HUES64 (cell line): Measurements from ENCODE around the gene BTD.
A peak's percentile ranks its signal among the peaks of the same experiment; 100 is the strongest.

Experiments
- H3K27ac ChIP-seq: 2 replicates; pipeline ENCODE4 v1.7.0; 2013; ENCODE audit warnings: low read depth, low read length, inconsistent platforms
- H3K27me3 ChIP-seq: 2 replicates; pipeline ENCODE4 v1.6.1; 2013; ENCODE audit warnings: mild to moderate bottlenecking, low read length; ENCODE audit not compliant: insufficient read depth
- H3K36me3 ChIP-seq: 2 replicates; pipeline ENCODE4 v1.6.1; 2013; ENCODE audit warnings: mild to moderate bottlenecking, low read length; ENCODE audit not compliant: insufficient read depth
- H3K4me1 ChIP-seq: 2 replicates; pipeline ENCODE4 v1.6.1; 2013; ENCODE audit warnings: mild to moderate bottlenecking, low read length, moderate library complexity; ENCODE audit not compliant: insufficient read depth
- H3K4me3 ChIP-seq: 2 replicates; pipeline ENCODE4 v1.5.1; 2013; ENCODE audit warnings: mild to moderate bottlenecking, low read length, moderate library complexity
- H3K9ac ChIP-seq: 2 replicates; pipeline ENCODE4 v1.6.1; 2013; ENCODE audit warnings: mild to moderate bottlenecking, low read depth, low read length
- H3K9me3 ChIP-seq: 2 replicates; pipeline ENCODE4 v1.6.1; 2013; ENCODE audit warnings: low read depth, low read length; ENCODE audit not compliant: insufficient read depth
- WGBS: fragments of 150-250, 120-280 bp; methylation state at CpG from one replicate; pipeline ENCODE4 v1.1.7; 2013; ENCODE audit warnings: missing lambda C conversion rate; 5-methylcytosine and 5-hydroxymethylcytosine counted together

BTD gene

DNA sequence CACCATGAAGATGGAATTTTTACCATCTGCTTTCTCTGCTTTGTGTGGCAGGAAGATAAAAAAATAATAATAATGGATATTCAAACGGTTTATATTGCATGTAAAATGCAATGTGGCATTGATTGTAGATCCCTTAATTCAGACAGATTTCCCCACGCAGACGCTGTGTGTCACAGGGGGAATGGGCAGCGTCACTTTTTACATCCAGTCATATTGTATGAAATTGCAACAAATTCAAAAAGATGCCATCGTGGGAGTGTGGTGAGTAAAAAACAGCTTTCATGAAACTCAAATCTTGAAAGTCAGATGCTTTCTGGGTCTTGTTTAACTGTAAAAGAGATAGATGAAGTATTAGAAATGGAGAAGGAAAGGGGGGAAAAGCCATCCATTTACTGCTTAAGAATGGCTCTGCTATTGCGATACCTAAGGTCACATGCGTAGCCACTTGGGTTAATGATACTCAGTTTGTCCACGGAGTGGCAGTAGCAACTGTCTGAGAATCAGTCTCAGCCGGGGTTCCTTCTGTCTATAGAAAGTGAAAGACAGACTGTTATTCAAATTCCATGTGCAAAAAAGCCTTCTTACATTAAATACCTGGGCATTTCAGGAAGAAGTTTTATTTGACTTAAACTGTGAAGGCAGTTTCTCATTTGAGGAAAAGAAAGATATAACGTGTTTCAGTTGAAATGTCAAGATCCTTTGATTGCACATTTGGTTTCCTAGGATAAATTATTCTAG is 28.5 kb downstream of the BTD start:
- Histone ChIP-seq H3K27ac (no peak overlapping the region), H3K9me3 (no peaks in the 10 kb centered on the region), H3K27me3 (no peaks in the 10 kb centered on the region), H3K36me3 (no peaks in the 10 kb centered on the region), H3K9ac (no peak overlapping the region), H3K4me1 (peaks cover 53% of the 10 kb centered on the region), H3K4me3 (no peak overlapping the region)
- WGBS = 63% methylated on average over 10 of the region's 10 CpGs

DNA sequence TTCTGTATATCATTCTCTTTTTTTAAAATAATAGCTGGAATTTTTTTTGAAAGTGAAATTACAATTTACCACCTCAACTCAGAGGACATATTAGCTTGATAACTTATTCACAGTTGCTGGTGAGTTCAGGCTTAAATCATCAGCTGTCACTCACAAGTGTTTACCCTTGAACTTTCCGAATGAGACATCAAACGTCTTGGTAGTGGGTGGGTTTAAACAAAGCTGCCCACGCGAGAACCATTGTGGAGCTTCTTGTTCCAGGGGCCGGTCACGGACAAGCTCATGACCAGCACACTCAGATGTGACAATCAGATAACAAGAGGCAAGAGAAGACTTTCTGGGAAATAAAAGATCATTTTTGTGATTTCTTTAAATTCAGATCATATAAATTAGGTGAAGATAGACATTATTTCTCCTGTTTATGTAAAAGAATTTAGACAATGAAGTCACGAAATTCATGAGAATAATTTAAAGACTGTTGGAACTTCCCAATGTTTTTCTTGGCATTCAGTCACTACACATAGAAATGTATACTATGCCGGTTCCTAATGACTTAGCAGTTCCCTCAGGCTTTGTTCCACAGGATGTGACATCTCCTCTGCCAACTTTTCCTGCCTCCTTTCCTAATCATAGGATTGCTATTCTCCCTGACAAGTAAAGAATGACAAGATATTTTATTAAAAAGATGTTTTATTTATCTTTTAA is 29.3 kb downstream of the BTD start:
- Histone ChIP-seq H3K4me3 (no peak overlapping the region), H3K27ac (0 out of 2 replicates have a peak overlapping the region, but pooled peaks have one; percentile 10), H3K36me3 (no peaks in the 10 kb centered on the region; the same call in 1 of the 2 replicates), H3K4me1 (peaks cover 56% of the 10 kb centered on the region), H3K27me3 (no peaks in the 10 kb centered on the region), H3K9ac (no peak overlapping the region), H3K9me3 (no peaks in the 10 kb centered on the region)
- WGBS = 45% methylated on average over 8 of the region's 8 CpGs

DNA sequence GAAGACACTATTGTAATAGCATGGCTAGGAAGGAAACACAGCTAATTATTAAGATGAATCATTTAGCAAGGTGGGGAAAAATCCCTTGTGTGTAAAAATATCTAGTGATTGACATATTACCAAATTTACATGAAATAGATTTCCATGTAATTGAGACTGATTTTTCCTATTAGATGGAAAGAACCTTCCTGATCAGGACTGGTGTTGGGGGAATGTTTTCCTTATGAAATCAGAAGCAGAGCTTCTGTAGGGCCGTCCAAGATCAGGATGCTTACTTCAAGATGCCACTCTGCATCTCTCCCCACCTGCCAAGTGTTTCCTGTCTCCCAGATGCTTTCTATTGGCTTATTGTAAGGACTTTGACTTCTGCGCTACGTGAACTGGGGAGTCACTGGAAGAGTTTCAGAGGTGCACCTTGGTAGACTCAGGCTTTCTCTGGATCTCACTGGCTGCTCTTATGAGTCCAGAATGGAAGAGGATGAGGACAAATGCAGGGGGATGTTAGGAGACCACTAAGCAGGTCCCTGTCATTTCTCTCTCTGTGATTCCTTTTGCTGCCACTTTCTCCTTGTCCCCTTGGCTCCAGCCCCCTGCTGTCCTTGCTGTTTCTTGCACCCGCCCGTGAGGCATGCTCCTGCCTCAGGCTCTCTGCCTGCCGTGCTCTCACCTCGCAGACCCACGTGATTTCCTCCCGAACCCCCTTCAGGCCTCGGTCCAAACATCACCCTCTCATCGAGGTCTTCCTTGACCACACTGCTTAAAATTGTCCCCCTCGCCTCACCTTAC is 30.1 kb downstream of the BTD start:
- Histone ChIP-seq H3K4me3 (no peak overlapping the region), H3K27ac (peak overlapping the region; percentile 76), H3K4me1 (peaks cover 62% of the 10 kb centered on the region), H3K27me3 (no peaks in the 10 kb centered on the region), H3K9ac (no peak overlapping the region), H3K36me3 (no peaks in the 10 kb centered on the region; the same call in 1 of the 2 replicates), H3K9me3 (no peaks in the 10 kb centered on the region)
- 71% methylated on average over 12 of the region's 12 CpGs for WGBS

DNA sequence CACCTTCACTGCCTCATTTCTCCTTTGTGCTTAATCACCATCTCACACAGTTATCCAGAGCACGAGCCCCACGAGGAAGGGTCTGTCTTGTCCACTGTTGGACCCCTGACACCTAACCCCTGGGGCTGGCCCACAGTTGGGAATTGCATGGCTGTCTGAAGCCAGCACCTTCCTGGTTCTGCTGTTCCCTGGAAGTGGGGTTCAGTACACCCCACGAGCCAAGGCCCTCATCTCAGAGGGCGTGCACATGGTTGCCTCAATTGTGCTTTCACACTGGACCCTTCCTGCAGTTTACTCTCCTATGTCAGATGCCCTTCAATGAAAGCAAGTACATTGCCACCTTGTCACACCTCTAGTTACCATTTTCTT is 30.7 kb downstream of the BTD start:
- 90% methylated on average over 4 of the region's 4 CpGs for WGBS
- H3K27me3 ChIP-seq = no peaks in the 10 kb centered on the region
- no peaks in the 10 kb centered on the region for H3K9me3 ChIP-seq
- H3K27ac ChIP-seq = peak overlapping the region; percentile 76; the same call in 1 of the 2 replicates
- H3K9ac ChIP-seq = no peak overlapping the region
- no peak overlapping the region for H3K4me3 ChIP-seq
- no peaks in the 10 kb centered on the region; the same call in 1 of the 2 replicates for H3K36me3 ChIP-seq
- peaks cover 62% of the 10 kb centered on the region for H3K4me1 ChIP-seq

DNA sequence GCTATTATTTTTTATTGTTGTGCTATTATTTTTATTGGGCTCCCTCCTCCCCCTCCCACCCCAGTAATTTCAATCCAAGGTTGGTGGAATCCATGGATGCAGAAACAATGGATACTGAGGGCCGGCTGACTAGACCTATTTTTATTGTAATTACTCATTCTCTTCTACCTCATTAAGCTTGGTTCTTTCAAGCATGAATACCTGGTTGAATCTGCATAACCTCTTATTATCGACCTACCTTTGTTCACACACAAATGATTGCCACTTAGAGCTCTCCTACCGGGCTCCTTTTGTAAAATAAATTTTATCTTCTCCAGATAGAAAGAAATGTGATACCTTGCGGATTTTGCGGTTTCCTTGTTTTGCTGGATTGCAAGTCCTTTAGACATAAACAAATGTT is 31.6 kb downstream of the BTD start:
- Histone ChIP-seq H3K27me3 (no peaks in the 10 kb centered on the region), H3K27ac (peak overlapping the region; percentile 80; the same call in 1 of the 2 replicates), H3K4me3 (no peak overlapping the region), H3K36me3 (no peaks in the 10 kb centered on the region; the same call in 1 of the 2 replicates), H3K4me1 (peaks cover 62% of the 10 kb centered on the region), H3K9me3 (no peaks in the 10 kb centered on the region), H3K9ac (no peak overlapping the region; the same call in 1 of the 2 replicates)
- WGBS = 42% methylated on average over 4 of the region's 5 CpGs

DNA sequence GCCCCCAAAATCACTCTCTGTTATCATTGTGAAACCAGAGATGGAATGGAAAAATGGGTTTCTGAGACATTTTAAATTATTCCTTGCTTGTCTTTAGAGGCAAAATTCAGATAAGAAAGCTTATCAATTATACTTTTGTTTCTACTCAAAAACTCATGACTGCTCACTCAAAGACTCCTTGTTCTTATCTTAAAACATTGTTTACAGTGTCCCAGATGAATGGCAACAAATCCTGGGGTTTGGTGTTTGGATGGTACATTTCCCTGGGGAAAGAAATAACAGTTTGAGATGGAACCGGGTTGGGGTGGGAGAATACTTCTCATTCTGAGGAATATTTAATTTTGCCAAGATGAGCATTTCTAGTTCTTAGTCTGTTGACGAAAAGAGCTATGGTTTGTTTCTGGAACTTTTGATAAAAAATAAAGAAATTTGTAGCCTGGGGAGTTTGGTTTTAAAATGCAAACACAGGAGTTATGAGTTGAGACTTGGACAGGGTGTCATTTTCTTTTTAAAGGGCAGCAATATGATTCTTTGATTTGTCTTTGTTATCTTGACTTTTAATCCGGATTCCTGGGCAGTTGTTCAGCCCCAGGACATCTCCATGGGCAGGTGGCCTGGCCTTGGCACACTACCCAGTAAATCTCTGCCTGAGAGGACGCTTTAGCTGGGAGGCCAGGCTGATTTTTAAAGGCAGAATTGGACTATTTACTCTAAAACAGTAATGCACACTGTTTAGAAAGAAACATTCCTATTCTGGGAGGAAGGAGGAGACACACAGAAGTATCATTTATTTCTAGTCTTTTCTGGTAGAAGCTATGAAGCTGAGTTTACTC is 32.4 kb downstream of the BTD start:
- Histone ChIP-seq H3K36me3 (no peaks in the 10 kb centered on the region; the same call in 1 of the 2 replicates), H3K27ac (peak overlapping the region; percentile 80), H3K4me3 (no peak overlapping the region), H3K4me1 (peaks cover 62% of the 10 kb centered on the region), H3K27me3 (no peaks in the 10 kb centered on the region), H3K9ac (peak overlapping the region; percentile 9; the same call in 1 of the 2 replicates), H3K9me3 (no peaks in the 10 kb centered on the region)
- WGBS = 87% methylated on average over 3 of the region's 4 CpGs

DNA sequence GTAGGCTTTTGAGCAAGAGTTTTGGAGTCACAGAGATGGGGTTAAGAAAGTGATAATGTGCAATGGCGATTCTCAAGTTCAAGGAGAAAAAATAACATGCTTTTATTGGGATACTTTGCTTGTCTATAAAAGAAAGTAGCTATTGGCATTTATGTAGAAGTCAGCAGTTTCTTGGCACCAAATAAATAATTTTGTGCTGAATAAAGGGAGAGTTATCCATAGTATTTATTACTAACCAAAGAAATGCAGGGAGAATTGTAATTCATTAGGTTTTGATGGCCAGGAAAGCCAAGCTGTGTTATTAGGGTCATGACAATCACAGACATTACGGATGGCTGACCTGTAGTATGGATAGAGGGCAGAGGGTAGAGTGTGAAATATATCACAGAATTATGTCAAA is 33.1 kb downstream of the BTD start:
- no peak overlapping the region for H3K9ac ChIP-seq
- peaks cover 62% of the 10 kb centered on the region for H3K4me1 ChIP-seq
- WGBS = 91% methylated on average over 2 of the region's 2 CpGs
- no peaks in the 10 kb centered on the region; the same call in 1 of the 2 replicates for H3K36me3 ChIP-seq
- no peaks in the 10 kb centered on the region for H3K27me3 ChIP-seq
- H3K4me3 ChIP-seq = no peak overlapping the region
- H3K27ac ChIP-seq = no peak overlapping the region; the same call in 1 of the 2 replicates
- no peaks in the 10 kb centered on the region for H3K9me3 ChIP-seq

DNA sequence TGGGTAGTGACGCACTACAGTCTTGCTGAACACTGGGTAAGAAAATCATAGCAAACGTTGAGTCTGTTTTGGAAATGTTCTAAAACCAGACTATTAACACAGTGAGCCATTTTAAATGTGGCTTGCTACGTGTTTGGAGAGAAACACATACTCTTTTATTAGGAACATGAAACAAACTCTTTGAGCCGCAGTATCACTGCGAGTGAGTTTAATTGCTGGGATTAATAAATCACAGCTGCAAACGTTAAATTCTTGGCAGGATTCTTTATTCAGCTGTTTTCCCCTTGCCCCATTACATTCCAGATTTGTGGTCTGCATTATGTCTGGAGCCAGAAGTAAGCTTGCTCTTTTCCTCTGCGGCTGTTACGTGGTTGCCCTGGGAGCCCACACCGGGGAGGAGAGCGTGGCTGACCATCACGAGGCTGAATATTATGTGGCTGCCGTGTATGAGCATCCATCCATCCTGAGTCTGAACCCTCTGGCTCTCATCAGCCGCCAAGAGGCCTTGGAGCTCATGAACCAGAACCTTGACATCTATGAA is 33.6 kb downstream of the BTD start:
- Histone ChIP-seq H3K36me3 (no peaks in the 10 kb centered on the region; the same call in 1 of the 2 replicates), H3K27ac (no peak overlapping the region), H3K4me1 (peaks cover 57% of the 10 kb centered on the region), H3K9ac (no peak overlapping the region), H3K4me3 (no peak overlapping the region), H3K9me3 (no peaks in the 10 kb centered on the region), H3K27me3 (no peaks in the 10 kb centered on the region)
- 95% methylated on average over 13 of the region's 13 CpGs for WGBS

DNA sequence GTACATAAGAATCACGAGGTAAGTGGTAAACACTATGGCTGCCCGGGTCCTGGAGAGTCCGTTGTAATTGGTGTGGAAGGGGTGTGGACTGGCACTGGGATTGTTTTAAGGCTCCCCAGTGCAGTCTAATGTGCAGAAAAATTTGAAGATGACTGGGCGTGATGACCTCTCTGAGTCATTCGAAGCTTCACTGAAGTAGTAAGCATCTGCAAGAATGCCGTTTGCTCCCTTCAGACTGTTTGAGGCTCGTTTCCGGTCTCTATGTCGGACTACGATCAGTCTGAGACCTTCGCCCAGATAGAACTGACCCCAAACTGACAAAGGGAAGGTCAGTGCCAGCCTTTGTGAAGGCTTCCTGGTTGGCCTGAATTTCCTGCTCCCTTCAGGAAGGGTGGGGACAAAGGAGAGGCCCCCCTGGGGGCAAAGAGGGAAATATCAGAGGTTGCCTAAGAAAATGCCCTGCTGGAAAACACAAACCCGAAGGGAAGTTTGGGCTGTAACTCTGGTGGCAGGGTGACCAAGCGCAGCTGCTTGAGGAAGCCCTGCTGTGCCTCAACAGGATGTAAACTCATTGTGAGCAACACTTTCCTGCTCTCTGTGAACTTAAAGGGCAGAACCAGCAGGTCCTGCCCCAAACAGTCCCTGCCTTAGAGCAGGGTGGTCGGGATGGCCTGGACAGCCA is 34.6 kb downstream of the BTD start:
- Histone ChIP-seq H3K4me1 (peaks cover 47% of the 10 kb centered on the region), H3K36me3 (no peaks in the 10 kb centered on the region; the same call in 1 of the 2 replicates), H3K9me3 (no peaks in the 10 kb centered on the region), H3K27me3 (no peaks in the 10 kb centered on the region), H3K27ac (no peak overlapping the region), H3K9ac (no peak overlapping the region), H3K4me3 (no peak overlapping the region)
- WGBS = 92% methylated on average over 14 of the region's 14 CpGs
